GM18519 (cell line): ENCODE data around the gene CRIM1.
"Not testable (repeated sequence)": the region's sequence is repeated elsewhere in the genome, so short reads cannot be mapped to it uniquely, and the experiment has no call there.

Source experiments
- ATAC-seq: cut with Tn5 transposase; IDR thresholded peaks from one replicate; pipeline ENCODE4 v1.9.1; 2021; ENCODE audit warnings: mild to moderate bottlenecking, moderate library complexity; ENCODE audit not compliant: unreplicated experiment, low FRiP score

The CRIM1 gene

GRCh38 chr2:36355151-36355889 is at the start of gene CRIM1:
TSS of gene CRIM1 (plus strand) at chr2:36355778. CDS start at chr2:36356293, 515 bp downstream.
- peak; percentile 29 for ATAC-seq

GRCh38 chr2:36307441-36307840 is 48.1 kb upstream of the CRIM1 start:
- ATAC-seq: no peak

- ATAC-seq: not testable (repeated sequence)
Observed at GRCh38 chr2:36310444-36310843, 45.1 kb upstream of the CRIM1 start.

GRCh38 chr2:36318547-36318946 is 37.0 kb upstream of the CRIM1 start:
- no peak for ATAC-seq

GRCh38 chr2:36322108-36322507 is 33.5 kb upstream of the CRIM1 start:
- no peak for ATAC-seq

- ATAC-seq: no peak
Observed at GRCh38 chr2:36326286-36326685, 29.3 kb upstream of the CRIM1 start.

GRCh38 chr2:36329251-36329650 is 26.3 kb upstream of the CRIM1 start:
- ATAC-seq: no peak

GRCh38 chr2:36329746-36330472 is 25.7 kb upstream of the CRIM1 start:
- ATAC-seq: no peak

- no peak for ATAC-seq
Observed at GRCh38 chr2:36330473-36331395, 24.8 kb upstream of the CRIM1 start.

- no peak for ATAC-seq
Observed at GRCh38 chr2:36333350-36334012, 22.1 kb upstream of the CRIM1 start.

- ATAC-seq: no peak
Observed at GRCh38 chr2:36335597-36335996, 20.0 kb upstream of the CRIM1 start.

- ATAC-seq: no peak
Observed at GRCh38 chr2:36336321-36336720, 19.3 kb upstream of the CRIM1 start.

- no peak for ATAC-seq
Observed at GRCh38 chr2:36337354-36337753, 18.2 kb upstream of the CRIM1 start.

- ATAC-seq: no peak
Observed at GRCh38 chr2:36338124-36338826, 17.3 kb upstream of the CRIM1 start.

GRCh38 chr2:36338827-36339145 is 16.8 kb upstream of the CRIM1 start:
- ATAC-seq: no peak

- no peak for ATAC-seq
Observed at GRCh38 chr2:36339607-36340218, 15.9 kb upstream of the CRIM1 start.

- ATAC-seq: no peak
Observed at GRCh38 chr2:36343606-36344005, 12.0 kb upstream of the CRIM1 start.

GRCh38 chr2:36348721-36349120 is 6.9 kb upstream of the CRIM1 start:
- ATAC-seq: no peak

- no peak for ATAC-seq
Observed at GRCh38 chr2:36351291-36351690, 4.3 kb upstream of the CRIM1 start.
